ENCODE data around the gene ZIC3.

DNA sequence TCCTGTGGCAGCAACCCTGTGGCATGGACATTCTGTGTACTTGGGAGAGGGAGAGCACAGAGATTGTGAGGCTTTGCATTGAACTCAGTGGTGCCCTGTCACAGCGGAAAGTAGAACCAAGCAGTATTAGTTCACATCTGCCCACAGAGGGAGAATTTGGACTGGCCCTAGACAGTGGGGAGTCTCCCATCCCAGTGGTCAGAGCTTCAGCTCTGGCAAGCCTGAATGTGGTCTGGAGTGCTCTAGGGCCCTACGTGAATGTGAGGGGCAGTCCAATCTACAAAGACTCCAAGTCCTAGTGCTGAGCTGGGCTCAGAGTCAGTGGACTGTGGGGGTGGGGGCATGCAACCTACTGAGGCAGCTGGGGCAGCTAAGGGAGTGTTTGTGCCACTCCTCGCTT, 34.8 kb downstream of the ZIC3 start:
- TF ChIP-seq, protein P1, sequence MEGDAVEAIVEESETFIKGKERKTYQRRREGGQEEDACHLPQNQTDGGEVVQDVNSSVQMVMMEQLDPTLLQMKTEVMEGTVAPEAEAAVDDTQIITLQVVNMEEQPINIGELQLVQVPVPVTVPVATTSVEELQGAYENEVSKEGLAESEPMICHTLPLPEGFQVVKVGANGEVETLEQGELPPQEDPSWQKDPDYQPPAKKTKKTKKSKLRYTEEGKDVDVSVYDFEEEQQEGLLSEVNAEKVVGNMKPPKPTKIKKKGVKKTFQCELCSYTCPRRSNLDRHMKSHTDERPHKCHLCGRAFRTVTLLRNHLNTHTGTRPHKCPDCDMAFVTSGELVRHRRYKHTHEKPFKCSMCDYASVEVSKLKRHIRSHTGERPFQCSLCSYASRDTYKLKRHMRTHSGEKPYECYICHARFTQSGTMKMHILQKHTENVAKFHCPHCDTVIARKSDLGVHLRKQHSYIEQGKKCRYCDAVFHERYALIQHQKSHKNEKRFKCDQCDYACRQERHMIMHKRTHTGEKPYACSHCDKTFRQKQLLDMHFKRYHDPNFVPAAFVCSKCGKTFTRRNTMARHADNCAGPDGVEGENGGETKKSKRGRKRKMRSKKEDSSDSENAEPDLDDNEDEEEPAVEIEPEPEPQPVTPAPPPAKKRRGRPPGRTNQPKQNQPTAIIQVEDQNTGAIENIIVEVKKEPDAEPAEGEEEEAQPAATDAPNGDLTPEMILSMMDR (IDR thresholded peaks at IDR 0.05): no peak
- no peak for TF ChIP-seq POLR2A (IDR thresholded peaks at IDR 0.05)
